ENCODE results near the gene SEMA6C. TPM values are rescaled to one million over a fixed set of nuclear protein-coding genes. Genes with fewer than 3 reads are reported as not detected.

SEMA6C gene
- total and polyA plus RNA-seq, 2 of the 13 experiments (the other 11 are each of a cell fraction or from before 2014, with no cell fraction given) = 1.4 to 2.9 TPM

DNA sequence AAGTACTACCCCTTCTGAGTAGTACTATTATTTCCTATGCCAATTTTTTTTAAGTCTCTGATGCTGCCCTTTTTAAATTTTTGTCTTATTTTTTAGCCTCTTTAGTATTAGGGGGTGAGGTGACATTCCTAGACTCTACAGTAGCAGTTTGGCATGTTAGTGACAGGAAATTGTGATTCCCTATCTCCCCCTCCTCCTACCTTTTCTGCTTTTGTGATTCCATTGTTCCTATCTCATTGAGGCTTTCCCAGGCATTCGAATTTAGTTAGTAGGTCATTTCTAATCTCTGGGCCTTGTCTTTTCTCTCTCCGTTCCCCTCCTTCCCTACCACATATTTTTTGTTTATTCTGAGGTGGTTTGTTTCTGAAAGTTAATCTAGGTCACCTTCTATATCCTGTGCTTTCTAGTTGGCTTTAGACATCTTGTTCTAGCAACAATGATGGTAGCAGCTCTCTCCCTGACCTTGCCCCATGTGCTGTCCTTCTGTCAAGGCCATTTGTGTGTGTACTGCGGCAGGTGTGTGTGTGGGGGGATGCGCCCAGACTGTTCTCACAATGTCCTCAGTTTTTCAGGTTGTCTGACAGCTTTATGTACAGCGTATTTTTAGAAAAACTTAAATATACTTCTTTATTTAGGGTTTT lies 21.5 kb downstream of the SEMA6C start (continued):
- TF ChIP-seq ZNF281 (CRISPR knock-in tag; IDR thresholded peaks at IDR 0.05; ENCODE audit: borderline replicate concordance) (peak; percentile 81; the same call in 1 of the 2 replicates), ZSCAN29 (CRISPR knock-in tag; conservative IDR thresholded peaks at IDR 0.05) (no peak), ESRRA (CRISPR knock-in tag; IDR thresholded peaks at IDR 0.05; ENCODE audit: low read depth) (peak; percentile 74), MZF1 (CRISPR knock-in tag; IDR thresholded peaks at IDR 0.05; ENCODE audit: borderline replicate concordance) (no peak), SOX6 (IDR thresholded peaks at IDR 0.05) (no peak), SOX6 (CRISPR knock-in tag; IDR thresholded peaks at IDR 0.05) (peak; percentile 64), HOXA9 (CRISPR knock-in tag; IDR thresholded peaks at IDR 0.05; ENCODE audit: borderline replicate concordance) (no peak)

GRCh38 chr1:151113877-151114276 lies 32.6 kb downstream of the SEMA6C start:
- FAIRE-seq = no peak
- ChIA-PET POLR2A (no interaction called here), CTCF (ENCODE audit: low intra/inter-chr PET ratio, low total read pairs) (no interaction called here)
- 55% methylated on average over 5 of the region's 5 CpGs for WGBS (ENCODE audit: low lambda C conversion rate)
- H3K9ac ChIP-seq (ENCODE audit: insufficient read depth, low read depth, low read length) = no peak overlapping the region
- no peak overlapping the region for H3K4me2 ChIP-seq (ENCODE audit: low read depth, low read length)
- no peak for DNase-seq (ENCODE audit: low spot score)
- no peak overlapping the region for H3K4me3 ChIP-seq (replicated peaks in 1 of 3; ENCODE audit: insufficient read depth in 1 of 3, low read depth in 2 of 3, low read length in 3 of 3)
- H3K27ac ChIP-seq (ENCODE audit: extremely low read length, insufficient read depth, low read length) = no peak overlapping the region
- intact Hi-C loops (cut with micrococcal nuclease; ENCODE audit: unreplicated experiment) = no loop called here
- in situ Hi-C loops (cut with HindIII; ENCODE audit: extremely low pct_ligation_motif_present, low pct_unique_long_range_greater_than_20kb) = no loop called here
- H3K4me1 ChIP-seq (ENCODE audit: insufficient read depth, low read length) = peaks cover 2% of the 10 kb centered on the region
- no peak for ATAC-seq
- no TSS peak for BruUV-seq (replicated peaks)
- H4K20me1 ChIP-seq (ENCODE audit: insufficient read depth, low read length) = no peaks in the 10 kb centered on the region
- H3K27me3 ChIP-seq (ENCODE audit: control insufficient read depth in 1 of 2, insufficient read depth in 2 of 2, low read length in 2 of 2) = no peaks in the 10 kb centered on the region
- no peak overlapping the region for H2AFZ ChIP-seq (ENCODE audit: low read length)
- H3K9me3 ChIP-seq (ENCODE audit: low read length) = no peaks in the 10 kb centered on the region
- no peaks in the 10 kb centered on the region for H3K36me3 ChIP-seq (replicated peaks in 1 of 2; ENCODE audit: control insufficient read depth in 1 of 2, insufficient read depth in 2 of 2, low read length in 2 of 2)
- no peaks in the 10 kb centered on the region for H3K79me2 ChIP-seq (ENCODE audit: insufficient read depth, low read length)
- TF ChIP-seq RBAK (CRISPR knock-in tag; IDR thresholded peaks at IDR 0.05) (no peak), REL (CRISPR knock-in tag; conservative IDR thresholded peaks at IDR 0.05) (no peak), AHR (CRISPR knock-in tag; IDR thresholded peaks at IDR 0.05) (no peak), HOXA3 (CRISPR knock-in tag; IDR thresholded peaks at IDR 0.05) (no peak), ELF4 (CRISPR knock-in tag; IDR thresholded peaks at IDR 0.05; ENCODE audit: borderline replicate concordance) (no peak), NR3C1 (CRISPR knock-in tag; IDR thresholded peaks at IDR 0.05) (no peak), ZNF766 (CRISPR knock-in tag; IDR thresholded peaks at IDR 0.05; ENCODE audit: borderline replicate concordance) (no peak), YEATS2 (CRISPR knock-in tag; IDR thresholded peaks at IDR 0.05; ENCODE audit: borderline replicate concordance) (no peak)
- TF ChIP-seq, protein P1, sequence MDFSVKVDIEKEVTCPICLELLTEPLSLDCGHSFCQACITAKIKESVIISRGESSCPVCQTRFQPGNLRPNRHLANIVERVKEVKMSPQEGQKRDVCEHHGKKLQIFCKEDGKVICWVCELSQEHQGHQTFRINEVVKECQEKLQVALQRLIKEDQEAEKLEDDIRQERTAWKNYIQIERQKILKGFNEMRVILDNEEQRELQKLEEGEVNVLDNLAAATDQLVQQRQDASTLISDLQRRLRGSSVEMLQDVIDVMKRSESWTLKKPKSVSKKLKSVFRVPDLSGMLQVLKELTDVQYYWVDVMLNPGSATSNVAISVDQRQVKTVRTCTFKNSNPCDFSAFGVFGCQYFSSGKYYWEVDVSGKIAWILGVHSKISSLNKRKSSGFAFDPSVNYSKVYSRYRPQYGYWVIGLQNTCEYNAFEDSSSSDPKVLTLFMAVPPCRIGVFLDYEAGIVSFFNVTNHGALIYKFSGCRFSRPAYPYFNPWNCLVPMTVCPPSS (IDR thresholded peaks at IDR 0.05) = no peak
